ENCODE measurements around the gene SEMA6D. TPM values are rescaled to one million over a fixed set of nuclear protein-coding genes. Genes with fewer than 3 reads are reported as not detected.

SEMA6D gene
- total and polyA plus RNA-seq, 8 donors = 0.61 to 54.0 (median 6.9) TPM

DNA sequence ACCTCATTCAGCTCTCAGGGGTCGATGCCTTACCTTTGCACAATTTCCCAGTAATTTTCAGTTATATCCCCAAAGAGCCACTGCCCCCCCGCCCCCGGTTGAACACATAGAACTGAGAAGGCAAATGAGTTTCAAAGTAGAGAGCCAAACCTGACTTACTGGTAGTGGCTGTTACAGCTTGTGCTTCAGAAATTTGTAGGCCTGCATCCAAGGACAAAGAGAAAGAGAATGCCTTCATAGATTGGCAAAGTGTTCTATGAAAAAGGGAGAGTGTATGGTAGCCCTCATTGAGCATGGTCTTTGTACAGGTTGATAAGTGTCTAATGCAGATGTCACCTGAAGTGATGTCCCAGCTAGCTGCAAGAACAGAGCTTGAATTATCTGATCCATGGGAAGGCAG lies 13.9 kb downstream of the SEMA6D start:
- TF ChIP-seq EP300 (IDR thresholded peaks at IDR 0.05) (no peak), POLR2AphosphoS5 (IDR thresholded peaks at IDR 0.05) (no peak), POLR2A (IDR thresholded peaks at IDR 0.05) (no peak)
- TF ChIP-seq, protein P1, sequence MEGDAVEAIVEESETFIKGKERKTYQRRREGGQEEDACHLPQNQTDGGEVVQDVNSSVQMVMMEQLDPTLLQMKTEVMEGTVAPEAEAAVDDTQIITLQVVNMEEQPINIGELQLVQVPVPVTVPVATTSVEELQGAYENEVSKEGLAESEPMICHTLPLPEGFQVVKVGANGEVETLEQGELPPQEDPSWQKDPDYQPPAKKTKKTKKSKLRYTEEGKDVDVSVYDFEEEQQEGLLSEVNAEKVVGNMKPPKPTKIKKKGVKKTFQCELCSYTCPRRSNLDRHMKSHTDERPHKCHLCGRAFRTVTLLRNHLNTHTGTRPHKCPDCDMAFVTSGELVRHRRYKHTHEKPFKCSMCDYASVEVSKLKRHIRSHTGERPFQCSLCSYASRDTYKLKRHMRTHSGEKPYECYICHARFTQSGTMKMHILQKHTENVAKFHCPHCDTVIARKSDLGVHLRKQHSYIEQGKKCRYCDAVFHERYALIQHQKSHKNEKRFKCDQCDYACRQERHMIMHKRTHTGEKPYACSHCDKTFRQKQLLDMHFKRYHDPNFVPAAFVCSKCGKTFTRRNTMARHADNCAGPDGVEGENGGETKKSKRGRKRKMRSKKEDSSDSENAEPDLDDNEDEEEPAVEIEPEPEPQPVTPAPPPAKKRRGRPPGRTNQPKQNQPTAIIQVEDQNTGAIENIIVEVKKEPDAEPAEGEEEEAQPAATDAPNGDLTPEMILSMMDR (IDR thresholded peaks at IDR 0.05) = no peak
- intact Hi-C loops (cut with DNase I; ENCODE audit: low total_unique reads) = no loop called here
- Histone ChIP-seq H3K36me3 (no peaks in the 10 kb centered on the region), H3K4me1 (peaks cover 0 to 31% (median 11%) of the 10 kb centered on the region in 4 donors), H3K27me3 (no peaks in the 10 kb centered on the region), H3K27ac (no peak overlapping the region), H3K9me3 (no peaks in the 10 kb centered on the region), H3K4me3 (no peak overlapping the region)
- 83 to 90% (median 87%) methylated on average over 3 of the region's 3 CpGs for WGBS, 5 donors
- DNase-seq = no peak

DNA sequence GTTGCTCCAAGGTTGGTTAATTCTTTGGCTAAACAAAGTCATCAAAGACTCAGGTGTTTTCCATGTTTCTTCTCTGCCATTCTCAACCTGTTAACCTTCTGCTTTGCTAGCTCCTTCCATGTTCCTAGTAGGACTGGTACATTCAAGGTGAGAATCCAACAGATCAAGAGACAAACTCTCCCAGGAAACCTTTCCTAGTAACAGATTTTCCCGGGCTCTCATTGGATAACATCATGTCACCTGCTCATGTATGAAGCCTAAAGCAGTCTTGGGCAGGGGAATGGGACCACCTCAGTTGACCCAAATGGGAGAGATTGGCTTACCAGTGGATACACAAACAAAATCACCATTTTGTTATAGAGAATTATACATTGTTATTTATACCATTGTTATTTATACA lies 14.9 kb downstream of the SEMA6D start:
- peaks cover 0 to 32% (median 11%) of the 10 kb centered on the region in 4 donors for H3K4me1 ChIP-seq
- H3K27ac ChIP-seq = no peak overlapping the region
- intact Hi-C loops (cut with DNase I; ENCODE audit: low total_unique reads) = no loop called here
- H3K4me3 ChIP-seq = no peak overlapping the region
- H3K9me3 ChIP-seq = no peaks in the 10 kb centered on the region
- no peak for DNase-seq
- TF ChIP-seq POLR2AphosphoS5 (IDR thresholded peaks at IDR 0.05) (no peak), EP300 (IDR thresholded peaks at IDR 0.05) (no peak), POLR2A (IDR thresholded peaks at IDR 0.05) (no peak)
- TF ChIP-seq, protein P1 (IDR thresholded peaks at IDR 0.05) = no peak
- WGBS, 5 donors = 83 to 95% (median 93%) methylated on average over 1 of the region's 1 CpG
- H3K36me3 ChIP-seq = no peaks in the 10 kb centered on the region
- H3K27me3 ChIP-seq = no peaks in the 10 kb centered on the region

DNA sequence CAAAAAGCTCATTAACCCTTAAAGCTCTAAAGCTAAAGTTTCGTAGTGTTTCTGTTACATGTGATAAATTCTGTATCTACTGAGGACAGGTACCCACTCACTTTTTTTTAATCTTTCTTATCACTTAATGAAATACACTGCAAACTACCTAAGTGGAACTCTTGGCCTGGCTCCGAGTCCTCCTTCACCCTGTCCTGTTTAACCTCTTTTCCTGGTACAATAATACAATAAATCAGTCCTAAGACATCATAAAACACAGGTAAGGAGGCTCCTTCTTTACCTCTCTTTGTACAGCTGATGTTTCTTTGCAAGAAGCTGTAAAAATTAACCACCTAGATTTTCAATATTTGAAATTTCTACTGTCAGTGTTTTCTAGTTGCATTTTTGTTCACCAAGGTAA lies 15.8 kb downstream of the SEMA6D start:
- TF ChIP-seq EP300 (IDR thresholded peaks at IDR 0.05) = no peak
- TF ChIP-seq, protein P1 (IDR thresholded peaks at IDR 0.05) = no peak
- no peak for TF ChIP-seq POLR2AphosphoS5 (IDR thresholded peaks at IDR 0.05)
- H3K4me1 ChIP-seq = peaks cover 0 to 31% (median 11%) of the 10 kb centered on the region in 4 donors
- no peak overlapping the region for H3K4me3 ChIP-seq
- H3K27me3 ChIP-seq = no peaks in the 10 kb centered on the region
- no peaks in the 10 kb centered on the region for H3K9me3 ChIP-seq
- intact Hi-C loops (cut with DNase I; ENCODE audit: low total_unique reads) = no loop called here
- DNase-seq = no peak
- H3K27ac ChIP-seq = no peak overlapping the region
- WGBS, 5 donors = 75 to 83% (median 78%) methylated on average over 2 of the region's 2 CpGs
- H3K36me3 ChIP-seq = no peaks in the 10 kb centered on the region

DNA sequence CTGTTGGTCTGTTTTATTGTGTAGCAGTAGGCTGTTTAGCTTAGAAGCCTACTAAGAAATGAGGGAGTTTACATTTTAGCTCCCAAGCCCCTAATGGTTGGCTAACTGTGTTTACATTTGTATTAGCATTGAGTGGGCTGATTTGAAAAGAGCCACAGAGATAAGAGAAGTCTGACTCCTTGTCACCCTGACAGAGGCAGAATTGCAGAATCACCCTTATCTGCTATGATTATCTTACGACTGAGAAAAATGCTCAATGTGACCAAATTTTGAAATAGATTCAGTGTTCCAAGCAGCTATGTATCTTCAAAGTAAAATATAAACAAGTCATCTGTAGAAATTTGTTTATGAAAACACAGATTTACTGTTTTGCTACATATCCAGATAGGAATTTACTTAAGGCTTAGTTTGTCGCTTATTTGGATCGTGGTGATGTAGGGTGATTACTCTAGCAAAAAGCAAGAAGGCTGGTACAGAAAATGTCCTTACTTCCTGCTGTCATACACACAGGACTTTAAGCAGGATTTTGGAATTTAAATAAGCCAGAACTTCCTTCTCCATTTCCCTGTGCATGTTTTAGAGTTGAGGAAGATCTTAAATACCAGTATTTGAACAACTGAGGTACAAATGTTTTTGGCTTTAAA lies 19.0 kb downstream of the SEMA6D start:
- 19 to 48% (median 31%) methylated on average over 3 of the region's 3 CpGs for WGBS, 5 donors
- peak in 1 of 2 donors; percentile 15 for DNase-seq
- intact Hi-C loops (cut with DNase I; ENCODE audit: low total_unique reads) = no loop called here
- H3K4me3 ChIP-seq = no peak overlapping the region
- no peaks in the 10 kb centered on the region for H3K9me3 ChIP-seq
- H3K4me1 ChIP-seq = peaks cover 0 to 49% (median 11%) of the 10 kb centered on the region in 4 donors
- H3K27me3 ChIP-seq = no peaks in the 10 kb centered on the region
- peak overlapping the region in 3 of 5 donors; percentile 17 to 57 (median 29) for H3K27ac ChIP-seq
- H3K36me3 ChIP-seq = no peaks in the 10 kb centered on the region
- TF ChIP-seq POLR2AphosphoS5 (IDR thresholded peaks at IDR 0.05) (no peak), POLR2A (IDR thresholded peaks at IDR 0.05) (no peak), EP300 (IDR thresholded peaks at IDR 0.05) (no peak)
- TF ChIP-seq, protein P1 (IDR thresholded peaks at IDR 0.05) = no peak
